Stimulated activated naive B cell treated with anti-CD40 and anti-IgM and Interleukin-4, amounts not matched to agents 10 μg/mL and 1 μg/mL and 100 μg/mL, for 72 hours (primary cell): ENCODE results near the gene ALK.

Experiments used
- ATAC-seq, 2 donors: fragments of 150-1000 bp; cut with Tn5 transposase; replicated peaks; 2 replicates each; pipeline ENCODE4 v1.10.0; 2021; ENCODE audit warnings: moderate library complexity in 1 of 2
- DNase-seq: peaks from one replicate; pipeline ENCODE4 v3.0.0; 2021
- H3K27ac Mint-ChIP-seq: one replicate; pipeline ENCODE4 v1.8.0; 2022; ENCODE audit warnings: mild to moderate bottlenecking, mixed read lengths
- H3K27me3 Mint-ChIP-seq, 2 donors: one replicate each; pipeline ENCODE4 v1.8.0; 2022; ENCODE audit warnings: mixed read lengths in 2 of 2
- H3K36me3 Mint-ChIP-seq, 2 donors: one replicate each; pipeline ENCODE4 v1.8.0; 2022; ENCODE audit warnings: mixed read lengths in 2 of 2, mild to moderate bottlenecking in 1 of 2
- H3K4me1 Mint-ChIP-seq, 2 donors: one replicate each; pipeline ENCODE4 v1.8.0; 2022; ENCODE audit warnings: mixed read lengths in 2 of 2, mild to moderate bottlenecking in 1 of 2
- H3K4me3 Mint-ChIP-seq, 2 donors: one replicate each; pipeline ENCODE4 v1.8.0; 2022; ENCODE audit warnings: mild to moderate bottlenecking in 2 of 2, mixed read lengths in 2 of 2, moderate library complexity in 1 of 2
- H3K9me3 Mint-ChIP-seq, 2 donors: one replicate each; pipeline ENCODE4 v1.8.0; 2022; ENCODE audit warnings: mixed read lengths in 2 of 2, mild to moderate bottlenecking in 1 of 2

Gene ALK

DNA sequence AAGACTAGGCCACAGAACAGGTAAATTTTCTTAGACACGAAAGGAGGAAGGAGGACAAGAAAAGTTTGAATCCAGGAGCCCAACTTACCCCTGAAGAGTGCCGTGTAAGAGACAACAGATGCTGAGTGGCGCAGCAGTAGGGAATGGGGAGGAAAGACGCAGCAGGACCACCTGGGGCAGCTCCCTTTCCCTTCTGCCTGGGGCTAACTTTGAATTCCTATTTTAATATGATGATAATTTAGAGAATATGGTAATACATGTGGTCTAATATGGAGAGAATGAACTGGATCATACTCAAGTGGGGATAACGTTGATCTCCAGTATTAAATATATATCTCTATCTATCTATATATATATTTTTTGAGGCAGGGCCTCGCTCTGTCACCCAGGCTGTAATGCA lies 736.9 kb downstream of the ALK start:
- no peaks in the 10 kb centered on the region for H3K27me3 Mint-ChIP-seq
- no peaks in the 10 kb centered on the region for H3K4me1 Mint-ChIP-seq
- H3K36me3 Mint-ChIP-seq: peaks cover 9 to 10% of the 10 kb centered on the region in 2 donors
- DNase-seq (no peak), ATAC-seq (no peak)
- H3K4me3 Mint-ChIP-seq: no peak overlapping the region
- H3K9me3 Mint-ChIP-seq: peaks cover 2 to 4% of the 10 kb centered on the region in 2 donors
- no peak overlapping the region for H3K27ac Mint-ChIP-seq

DNA sequence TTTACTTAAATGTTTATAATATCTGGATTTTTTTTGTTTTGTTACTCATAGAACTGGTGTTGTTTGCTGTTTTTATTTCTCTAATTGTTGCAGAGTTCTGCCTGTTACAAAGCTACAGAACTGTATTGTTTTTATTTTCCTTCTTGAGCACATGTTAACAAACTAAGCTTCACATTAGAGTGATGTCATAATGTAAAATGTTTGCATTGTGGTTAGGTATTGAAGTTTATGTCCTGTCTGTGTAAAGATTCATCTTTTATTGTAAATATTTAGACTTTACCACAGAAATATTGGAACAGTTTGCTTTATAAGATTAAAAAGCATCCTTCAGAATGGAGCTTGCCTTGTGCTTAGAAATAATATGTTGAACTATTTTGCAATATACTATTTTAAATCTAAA lies 738.5 kb downstream of the ALK start:
- Mint-ChIP-seq H3K36me3 (peaks cover 6 to 7% of the 10 kb centered on the region in 2 donors), H3K4me3 (no peak overlapping the region), H3K9me3 (peaks cover 2 to 4% of the 10 kb centered on the region in 2 donors), H3K27me3 (no peaks in the 10 kb centered on the region), H3K27ac (no peak overlapping the region), H3K4me1 (no peaks in the 10 kb centered on the region)
- DNase-seq: no peak
- ATAC-seq: no peak

DNA sequence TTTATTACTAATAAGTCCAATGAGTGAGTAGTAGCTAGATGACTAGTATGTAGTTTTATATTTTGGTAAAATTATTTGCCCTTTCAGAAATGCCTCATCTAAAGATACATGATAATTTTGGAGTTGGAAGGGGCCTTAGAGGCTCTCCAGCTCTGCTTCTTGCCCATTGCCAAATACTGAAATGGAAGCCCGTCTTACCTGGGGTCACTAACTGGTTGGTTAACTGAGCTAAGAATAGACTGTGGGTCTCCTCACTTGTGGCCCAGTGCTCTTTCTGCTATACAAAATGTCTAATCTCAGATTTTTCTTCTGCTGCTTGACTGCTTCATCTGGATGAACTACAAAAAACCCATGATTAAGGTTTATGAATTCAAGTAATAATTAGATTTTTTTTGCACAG lies 739.1 kb downstream of the ALK start:
- no peak overlapping the region for H3K27ac Mint-ChIP-seq
- H3K9me3 Mint-ChIP-seq: no peaks in the 10 kb centered on the region

DNA sequence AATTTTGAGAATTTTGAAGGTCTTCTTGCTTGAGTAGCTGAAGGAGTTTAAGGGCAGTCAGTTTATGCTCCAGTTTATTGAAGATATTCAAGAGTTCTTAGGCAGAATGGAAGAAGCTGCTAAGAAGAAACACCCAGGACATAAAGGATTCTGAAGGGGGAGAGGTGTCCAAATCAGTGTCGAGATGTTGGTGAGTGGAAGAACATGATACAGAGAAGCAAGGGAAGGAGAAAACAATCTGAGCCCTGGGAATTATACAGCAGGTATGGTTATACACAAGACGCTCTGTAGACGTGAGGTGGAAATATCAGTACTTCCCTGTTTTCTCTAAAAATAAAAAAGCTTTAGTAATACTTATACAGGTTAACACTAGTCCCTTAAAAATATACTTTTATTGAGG lies 746.0 kb downstream of the ALK start:
- H3K36me3 Mint-ChIP-seq: peaks cover 8 to 19% of the 10 kb centered on the region in 2 donors
- no peaks in the 10 kb centered on the region for H3K9me3 Mint-ChIP-seq
- no peak for DNase-seq
- no peak for ATAC-seq
- H3K4me1 Mint-ChIP-seq: no peaks in the 10 kb centered on the region
- no peaks in the 10 kb centered on the region for H3K27me3 Mint-ChIP-seq
- H3K4me3 Mint-ChIP-seq: no peak overlapping the region
- no peak overlapping the region for H3K27ac Mint-ChIP-seq

More for the DNA sequence above, 739.1 kb downstream of the ALK start:
- Mint-ChIP-seq H3K27me3 (no peaks in the 10 kb centered on the region), H3K4me3 (no peak overlapping the region), H3K4me1 (no peaks in the 10 kb centered on the region), H3K36me3 (peaks cover under 1 to 1% of the 10 kb centered on the region in 2 donors)
- ATAC-seq (no peak), DNase-seq (no peak)

DNA sequence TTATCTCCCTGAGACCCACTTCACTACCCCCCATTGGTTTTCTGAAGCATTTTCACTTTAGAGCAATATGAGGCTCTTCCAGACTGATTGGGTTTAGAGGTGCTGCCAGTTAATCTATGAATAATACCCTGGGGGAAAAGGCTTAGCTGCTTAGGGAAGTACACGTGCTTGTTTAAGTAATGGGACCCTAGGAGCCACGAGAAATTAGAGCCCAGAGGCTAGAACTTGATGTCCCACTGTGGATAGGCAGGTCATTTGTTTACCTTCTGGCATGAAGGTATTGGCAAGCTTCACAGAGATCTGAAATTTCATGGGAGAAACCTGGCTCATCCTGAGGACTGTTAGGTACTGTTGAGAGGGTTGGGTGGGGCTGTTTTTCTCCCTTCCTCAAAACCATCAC lies 746.4 kb downstream of the ALK start:
- peaks cover 8 to 19% of the 10 kb centered on the region in 2 donors for H3K36me3 Mint-ChIP-seq
- no peak overlapping the region for H3K4me3 Mint-ChIP-seq
- no peak for ATAC-seq
- DNase-seq: no peak
- H3K4me1 Mint-ChIP-seq: no peaks in the 10 kb centered on the region
- no peak overlapping the region for H3K27ac Mint-ChIP-seq
- no peaks in the 10 kb centered on the region for H3K9me3 Mint-ChIP-seq
- H3K27me3 Mint-ChIP-seq: no peaks in the 10 kb centered on the region

DNA sequence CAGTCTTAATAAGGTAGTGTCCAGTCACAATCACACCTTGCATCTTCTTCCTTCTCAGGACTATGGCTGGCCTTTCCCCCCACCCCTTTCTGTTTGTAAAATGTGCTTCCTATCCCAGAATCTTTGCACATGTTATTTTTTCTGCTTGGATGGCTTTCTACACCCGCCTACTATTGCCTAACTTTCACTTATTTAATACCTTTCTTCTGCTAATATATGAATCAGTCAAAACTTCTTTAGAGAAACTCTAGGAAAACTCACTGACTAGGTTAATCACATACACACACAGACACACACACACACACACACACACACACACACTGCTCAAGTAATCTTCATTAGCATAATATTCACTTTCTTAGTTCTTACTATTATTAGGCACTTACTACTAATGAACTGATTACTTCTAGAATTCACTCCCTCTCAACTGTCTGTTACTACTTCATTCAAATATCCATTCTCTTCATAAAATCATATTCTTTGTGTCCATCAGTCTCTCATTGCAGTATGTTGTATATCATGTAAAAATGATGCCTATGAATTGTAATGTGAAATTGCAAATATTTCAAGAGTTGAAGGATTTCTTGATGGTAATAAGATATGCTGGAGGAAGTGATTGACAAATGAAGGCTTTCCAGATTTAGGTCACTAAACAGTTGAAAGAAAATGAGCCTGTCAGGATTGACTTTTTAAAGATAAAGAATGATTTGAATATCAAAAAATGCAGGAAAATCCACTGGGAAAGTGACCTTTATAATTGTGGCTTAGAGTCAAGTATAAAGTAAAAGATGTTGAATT lies 754.9 kb downstream of the ALK start:
- ATAC-seq: no peak
- Mint-ChIP-seq H3K4me3 (no peak overlapping the region), H3K27ac (no peak overlapping the region), H3K4me1 (peaks cover 0 to 2% of the 10 kb centered on the region in 2 donors), H3K27me3 (no peaks in the 10 kb centered on the region), H3K36me3 (peaks cover 5 to 12% of the 10 kb centered on the region in 2 donors), H3K9me3 (no peaks in the 10 kb centered on the region)
- no peak for DNase-seq

DNA sequence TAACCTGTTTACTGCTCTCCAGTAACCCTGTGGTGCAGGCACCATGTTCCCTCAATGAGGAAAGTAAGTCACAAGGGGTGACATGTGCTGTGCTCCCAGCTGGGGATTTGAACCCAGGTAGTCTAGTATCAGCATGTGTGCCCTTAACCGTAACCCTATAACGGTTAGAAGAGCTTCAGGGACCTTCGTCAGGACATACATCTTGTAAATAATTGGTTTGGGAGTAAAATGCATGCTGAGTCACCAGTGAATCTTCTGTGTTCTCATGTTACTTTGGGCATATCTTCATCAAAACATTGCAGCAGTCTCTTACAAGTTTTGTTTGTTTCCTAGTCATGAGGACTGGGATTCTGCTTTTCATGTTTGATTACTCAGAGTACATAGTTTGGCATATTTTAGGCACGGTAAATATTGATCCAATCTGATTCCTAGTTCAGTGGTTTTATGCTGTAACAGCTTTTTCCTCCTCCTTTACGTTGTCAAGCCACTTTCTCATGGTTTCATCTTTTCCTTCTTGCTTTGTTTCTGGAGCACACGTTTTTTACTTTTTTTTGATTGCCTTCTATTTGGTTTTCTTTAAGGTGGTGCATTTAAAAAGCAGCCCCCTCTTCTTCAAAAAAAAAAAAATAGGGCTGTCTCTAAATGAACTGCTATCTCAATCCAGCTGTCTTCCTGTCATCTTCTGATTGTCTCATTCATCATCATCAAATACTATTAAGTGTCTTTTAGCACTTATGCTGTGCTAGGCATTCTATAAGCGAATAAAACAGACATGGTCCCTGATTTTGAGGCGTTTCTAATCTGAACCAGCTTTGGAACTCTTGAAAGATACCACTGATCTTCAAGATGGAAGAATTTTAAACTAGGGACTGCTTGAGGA lies 755.8 kb downstream of the ALK start:
- Mint-ChIP-seq H3K4me3 (no peak overlapping the region), H3K27ac (no peak overlapping the region), H3K36me3 (peaks cover 5 to 10% of the 10 kb centered on the region in 2 donors), H3K27me3 (no peaks in the 10 kb centered on the region), H3K9me3 (no peaks in the 10 kb centered on the region), H3K4me1 (peaks cover 0 to 2% of the 10 kb centered on the region in 2 donors)
- ATAC-seq (no peak), DNase-seq (no peak)

DNA sequence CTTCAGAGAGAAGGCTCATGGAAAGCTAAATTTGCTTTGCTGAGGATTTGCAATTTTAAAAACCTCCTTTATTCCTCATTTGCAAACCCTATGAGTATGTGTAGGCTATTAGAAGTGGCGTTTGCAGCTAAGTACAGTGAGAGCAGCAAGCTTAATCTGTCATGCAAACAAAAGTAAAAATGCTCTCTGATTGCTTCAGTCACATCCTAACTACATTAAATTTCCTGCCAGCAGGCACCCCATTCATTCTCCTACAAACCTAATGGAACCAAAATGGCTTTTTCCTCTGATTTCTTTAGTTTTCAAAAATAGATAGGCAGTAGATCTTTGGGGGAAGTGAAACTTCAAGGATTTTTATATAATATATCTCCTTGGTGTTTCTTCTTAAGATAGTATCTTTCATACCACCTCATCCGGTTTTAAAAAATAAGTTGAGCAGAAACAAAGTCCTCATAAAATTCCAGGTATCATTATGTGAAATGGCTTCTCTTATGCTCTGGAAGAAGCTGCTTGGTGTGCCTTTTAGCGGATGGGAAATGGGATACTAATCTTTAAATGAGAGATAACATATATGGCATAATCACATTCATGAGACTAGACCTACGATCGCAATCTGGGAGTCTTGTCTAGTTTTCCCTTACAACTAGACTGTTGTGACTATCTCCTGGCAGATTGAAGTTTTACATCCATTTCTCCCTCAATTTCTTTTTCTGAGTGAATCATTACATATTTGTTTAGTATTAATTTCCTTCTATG lies 757.1 kb downstream of the ALK start:
- ATAC-seq (no peak), DNase-seq (no peak)
- peaks cover 0 to 2% of the 10 kb centered on the region in 2 donors for H3K4me1 Mint-ChIP-seq
- H3K27me3 Mint-ChIP-seq: no peaks in the 10 kb centered on the region
- no peak overlapping the region for H3K4me3 Mint-ChIP-seq
- H3K36me3 Mint-ChIP-seq: peaks cover 4 to 7% of the 10 kb centered on the region in 2 donors
- no peaks in the 10 kb centered on the region for H3K9me3 Mint-ChIP-seq
- no peak overlapping the region for H3K27ac Mint-ChIP-seq

DNA sequence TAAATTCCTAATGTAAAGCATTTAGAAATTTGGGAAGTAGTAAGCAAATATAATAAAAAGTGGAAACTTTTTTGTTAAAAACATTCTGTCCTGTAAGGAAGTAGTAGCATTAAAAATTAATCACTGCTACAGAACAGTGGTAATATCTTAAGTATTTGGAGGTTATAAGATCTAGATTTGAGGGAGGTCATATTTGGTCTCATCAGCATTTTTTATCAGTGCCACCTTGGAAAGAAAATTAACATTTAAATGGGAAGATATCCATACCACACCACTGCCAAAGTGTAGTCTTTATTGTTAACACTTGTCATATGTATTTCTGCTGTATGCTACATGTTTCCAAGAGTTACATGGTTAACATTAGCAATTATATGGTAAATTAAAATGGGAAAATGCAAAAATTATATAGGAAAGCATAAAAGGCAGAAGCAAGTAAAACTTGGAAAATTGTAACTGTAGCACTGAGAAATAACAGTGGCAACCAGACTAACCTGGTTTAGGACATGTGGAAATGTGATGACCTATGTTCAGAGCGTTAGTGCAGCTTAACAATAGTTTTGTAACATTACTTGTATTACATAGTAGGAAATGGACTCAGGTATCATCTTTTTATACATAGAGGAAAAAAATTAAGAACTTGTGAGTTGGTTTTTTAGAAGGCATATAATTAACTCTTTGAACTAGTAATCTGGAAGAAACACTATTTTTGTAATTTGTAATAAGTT lies 759.0 kb downstream of the ALK start:
- no peaks in the 10 kb centered on the region for H3K9me3 Mint-ChIP-seq
- DNase-seq (no peak), ATAC-seq (no peak)
- no peak overlapping the region for H3K27ac Mint-ChIP-seq
- peaks cover 0 to 2% of the 10 kb centered on the region in 2 donors for H3K4me1 Mint-ChIP-seq
- H3K4me3 Mint-ChIP-seq: no peak overlapping the region
- H3K27me3 Mint-ChIP-seq: no peaks in the 10 kb centered on the region
- H3K36me3 Mint-ChIP-seq: peaks cover 9 to 10% of the 10 kb centered on the region in 2 donors

DNA sequence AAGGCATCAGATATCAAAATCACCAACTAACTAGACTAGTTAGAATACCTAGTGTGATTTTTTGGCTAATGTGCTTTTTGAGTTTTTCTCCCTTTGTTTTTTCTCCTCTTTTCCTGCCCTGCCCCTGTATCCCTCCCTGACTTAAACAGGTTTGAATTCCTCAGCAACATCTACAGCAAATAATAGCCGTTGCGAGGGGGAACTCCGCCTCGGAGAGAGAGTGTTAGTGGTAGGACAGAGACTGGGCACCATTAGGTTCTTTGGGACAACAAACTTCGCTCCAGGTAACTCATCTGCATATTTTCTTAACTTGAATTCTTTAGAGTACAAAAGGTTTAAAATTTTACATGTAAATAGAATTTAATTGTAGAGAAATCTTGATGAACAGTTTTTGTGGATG lies 761.2 kb downstream of the ALK start:
- no peak for ATAC-seq
- peaks cover 0 to 2% of the 10 kb centered on the region in 2 donors for H3K4me1 Mint-ChIP-seq

DNA sequence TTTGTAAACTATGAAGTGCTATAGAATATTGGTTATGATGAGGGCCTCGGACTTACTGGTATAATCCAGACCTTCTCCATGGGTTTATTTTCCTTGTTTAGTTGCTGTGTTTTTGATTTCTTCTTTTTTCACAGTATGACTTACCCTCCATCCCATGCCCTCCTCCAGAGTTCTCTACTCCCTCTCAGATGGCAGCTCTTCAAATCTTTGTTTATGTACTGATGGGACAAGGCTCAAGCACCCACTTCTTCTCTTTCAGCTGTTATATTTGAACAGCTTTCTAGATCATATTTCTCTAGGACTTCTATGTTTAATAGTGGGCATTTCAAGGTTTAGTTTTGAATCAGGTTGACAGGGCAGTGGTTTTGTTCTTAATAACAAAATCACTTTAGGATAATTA lies 762.3 kb downstream of the ALK start:
- Mint-ChIP-seq H3K27ac (no peak overlapping the region), H3K4me1 (peaks cover 0 to 2% of the 10 kb centered on the region in 2 donors), H3K9me3 (no peaks in the 10 kb centered on the region), H3K36me3 (peaks cover 12 to 13% of the 10 kb centered on the region in 2 donors), H3K4me3 (no peak overlapping the region), H3K27me3 (no peaks in the 10 kb centered on the region)
- no peak for ATAC-seq
- no peak for DNase-seq

More for the DNA sequence above, 761.2 kb downstream of the ALK start:
- Mint-ChIP-seq H3K4me3 (no peak overlapping the region), H3K27me3 (no peaks in the 10 kb centered on the region), H3K27ac (no peak overlapping the region), H3K36me3 (peaks cover 12% of the 10 kb centered on the region in 2 donors), H3K9me3 (no peaks in the 10 kb centered on the region)
- no peak for DNase-seq

DNA sequence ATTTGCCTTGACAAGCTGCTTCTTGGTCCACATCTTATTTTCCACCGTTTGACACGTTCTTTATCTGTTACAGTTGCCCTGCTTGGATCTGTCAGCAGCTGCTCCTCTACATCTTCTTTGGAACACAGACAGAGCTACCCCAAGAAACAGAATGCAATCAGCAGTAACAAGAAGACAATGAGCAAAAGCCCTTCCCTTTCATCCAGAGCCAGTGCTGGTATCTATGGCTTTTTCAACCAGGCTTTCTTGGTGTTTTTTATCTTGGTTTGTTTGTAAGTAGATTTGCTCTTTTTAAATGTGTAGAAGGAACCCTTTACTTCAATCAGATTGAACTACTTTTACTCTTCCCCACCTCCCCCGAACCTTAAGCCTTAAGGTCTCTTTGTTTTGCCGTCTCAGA lies 764.3 kb downstream of the ALK start:
- ATAC-seq (no peak), DNase-seq (no peak)
- no peaks in the 10 kb centered on the region for H3K4me1 Mint-ChIP-seq
- peaks cover 19 to 25% of the 10 kb centered on the region in 2 donors for H3K36me3 Mint-ChIP-seq
- H3K27ac Mint-ChIP-seq: no peak overlapping the region
- no peaks in the 10 kb centered on the region for H3K9me3 Mint-ChIP-seq
- no peaks in the 10 kb centered on the region for H3K27me3 Mint-ChIP-seq
- no peak overlapping the region for H3K4me3 Mint-ChIP-seq

DNA sequence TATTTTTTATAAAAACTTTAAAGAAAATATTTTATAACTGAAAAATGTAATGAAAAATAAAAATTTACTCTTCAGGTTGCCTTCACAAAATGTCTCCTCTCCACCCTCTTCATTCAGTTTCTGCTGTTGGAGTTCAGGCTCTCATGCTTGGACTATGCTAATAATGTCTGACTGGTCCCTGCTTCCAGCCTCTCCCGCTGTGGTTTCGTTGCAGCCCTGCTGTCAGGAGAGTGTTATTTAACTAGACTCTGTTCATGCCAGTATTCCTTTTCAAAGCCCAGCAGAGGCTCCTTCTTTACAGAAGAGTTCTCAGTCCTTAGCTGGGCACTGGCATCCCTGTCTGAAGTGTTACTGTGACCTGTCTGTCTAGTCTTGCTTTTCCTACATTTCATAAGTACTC lies 765.8 kb downstream of the ALK start:
- Mint-ChIP-seq H3K4me3 (no peak overlapping the region), H3K4me1 (no peaks in the 10 kb centered on the region), H3K36me3 (peaks cover 22 to 25% of the 10 kb centered on the region in 2 donors), H3K27ac (no peak overlapping the region), H3K9me3 (no peaks in the 10 kb centered on the region), H3K27me3 (no peaks in the 10 kb centered on the region)
- no peak for ATAC-seq
- no peak for DNase-seq

DNA sequence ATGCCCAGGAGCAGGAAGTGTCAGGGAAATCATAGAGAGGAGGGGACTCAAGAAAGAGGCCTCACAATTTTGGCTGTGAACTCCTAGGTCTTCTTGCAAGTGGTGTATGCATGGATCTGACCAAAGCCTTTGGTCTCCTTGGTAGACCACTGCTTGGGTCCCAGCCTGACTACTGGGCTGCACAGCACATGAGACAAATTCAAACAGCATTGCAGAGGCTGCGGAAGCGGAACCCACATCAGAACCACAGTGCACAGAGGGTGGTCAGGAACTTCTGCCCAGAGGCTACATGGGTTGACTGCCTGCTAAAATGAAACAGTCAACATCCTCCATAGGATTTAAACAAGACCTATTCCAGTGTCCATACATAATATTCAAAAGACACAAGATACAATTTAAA lies 766.8 kb downstream of the ALK start:
- peaks cover 18 to 25% of the 10 kb centered on the region in 2 donors for H3K36me3 Mint-ChIP-seq
- no peak overlapping the region for H3K4me3 Mint-ChIP-seq
- H3K27ac Mint-ChIP-seq: no peak overlapping the region
- no peak for DNase-seq
- H3K4me1 Mint-ChIP-seq: no peaks in the 10 kb centered on the region
- no peaks in the 10 kb centered on the region for H3K9me3 Mint-ChIP-seq
- no peaks in the 10 kb centered on the region for H3K27me3 Mint-ChIP-seq
- ATAC-seq: no peak
